Inflammatory macrophage treated with lipopolysaccharide for 1 hour (primary cell): ENCODE measurements around the gene MAP2K5.
A peak's percentile ranks its signal among the peaks of the same experiment; 100 is the strongest.

ENCODE experiments used
- DNase-seq, 2 donors: peaks; one replicate each; pipeline ENCODE4 v3.0.0-alpha.2; 2020 to 2022

The MAP2K5 gene

GRCh38 chr15:67765701-67766100 lies 223.2 kb downstream of the MAP2K5 start:
- DNase-seq = no peak

GRCh38 chr15:67766968-67767367 lies 224.5 kb downstream of the MAP2K5 start:
- peak in 1 of 2 donors; percentile 14 for DNase-seq

- no peak for DNase-seq
These were observed 225.9 kb downstream of the MAP2K5 start for GRCh38 chr15:67768313-67768977.

- no peak for DNase-seq
These were observed 227.2 kb downstream of the MAP2K5 start for GRCh38 chr15:67769497-67770357.

GRCh38 chr15:67770358-67770628 lies 227.8 kb downstream of the MAP2K5 start:
- no peak for DNase-seq

- no peak for DNase-seq
These were observed 228.8 kb downstream of the MAP2K5 start for GRCh38 chr15:67771189-67771800.

- DNase-seq = no peak
These were observed 232.1 kb downstream of the MAP2K5 start for GRCh38 chr15:67774626-67775025.

GRCh38 chr15:67775250-67775649 lies 232.7 kb downstream of the MAP2K5 start:
- no peak for DNase-seq

- DNase-seq = no peak
These were observed 233.5 kb downstream of the MAP2K5 start for GRCh38 chr15:67775998-67776397.

- no peak for DNase-seq
These were observed 234.1 kb downstream of the MAP2K5 start for GRCh38 chr15:67776600-67776999.

- DNase-seq = no peak
These were observed 234.6 kb downstream of the MAP2K5 start for GRCh38 chr15:67777071-67777470.

GRCh38 chr15:67777773-67778172 lies 235.3 kb downstream of the MAP2K5 start:
- DNase-seq = no peak

GRCh38 chr15:67778968-67779548 lies 236.6 kb downstream of the MAP2K5 start:
- DNase-seq = no peak

- peak in 1 of 2 donors; percentile 19 for DNase-seq
These were observed 237.1 kb downstream of the MAP2K5 start for GRCh38 chr15:67779549-67780111.

GRCh38 chr15:67781061-67781460 lies 238.6 kb downstream of the MAP2K5 start:
- no peak for DNase-seq

GRCh38 chr15:67781907-67782690 lies 239.6 kb downstream of the MAP2K5 start:
- no peak for DNase-seq

GRCh38 chr15:67782691-67782991 lies 240.1 kb downstream of the MAP2K5 start:
- no peak for DNase-seq

- peak in 1 of 2 donors; percentile 2 for DNase-seq
These were observed 240.8 kb downstream of the MAP2K5 start for GRCh38 chr15:67783303-67783702.

GRCh38 chr15:67784090-67784781 lies 241.7 kb downstream of the MAP2K5 start:
- DNase-seq = no peak

- DNase-seq = no peak
These were observed 242.4 kb downstream of the MAP2K5 start for GRCh38 chr15:67784856-67785430.

GRCh38 chr15:67785431-67785830 lies 242.9 kb downstream of the MAP2K5 start:
- no peak for DNase-seq

GRCh38 chr15:67786646-67787045 lies 244.1 kb downstream of the MAP2K5 start:
- no peak for DNase-seq
